ENCODE data around the gene LAMA2. TPM values are rescaled to one million over a fixed set of nuclear protein-coding genes. Genes with fewer than 3 reads are reported as not detected.
A peak's percentile ranks its signal among the peaks of the same experiment; 100 is the strongest.

Gene LAMA2
- total and polyA plus RNA-seq, 2 donors (not counting 1 experiment from before 2014, with no cell fraction given): 19.5 to 67.5 TPM

- Histone ChIP-seq H4K20me1 (ENCODE audit: control insufficient read depth, extremely low read depth, insufficient read depth, low read length) (no peaks in the 10 kb centered on the region), H3K9me3 (ENCODE audit: control insufficient read depth, insufficient read depth, low read depth, low read length) (no peaks in the 10 kb centered on the region), H3K79me2 (ENCODE audit: control insufficient read depth, insufficient read depth, low read length) (no peaks in the 10 kb centered on the region), H3K27me3 (ENCODE audit: control insufficient read depth, insufficient read depth, low read length) (no peaks in the 10 kb centered on the region), H3K27ac (ENCODE audit: insufficient read depth, low read length) (no peak overlapping the region), H3K4me3 (replicated peaks in 1 of 4; ENCODE audit: control extremely low read depth in 1 of 4, insufficient read depth in 1 of 4, low read depth in 3 of 4, low read length in 4 of 4) (no peak overlapping the region), H3K36me3 (ENCODE audit: control insufficient read depth, insufficient read depth, low read length) (no peaks in the 10 kb centered on the region), H2AFZ (ENCODE audit: low read length) (no peak overlapping the region), H3K4me1 (ENCODE audit: control insufficient read depth, extremely low read depth, insufficient read depth, low read length) (peaks cover 3% of the 10 kb centered on the region), H3K9ac (ENCODE audit: insufficient read depth, low read length) (no peak overlapping the region), H3K4me2 (ENCODE audit: extremely low read depth, insufficient read depth, low read length) (no peak overlapping the region)
- TF ChIP-seq CTCF (conservative IDR thresholded peaks at IDR 0.05 in 1 of 2, IDR thresholded peaks at IDR 0.05 in 1 of 2; ENCODE audit: low read depth in 1 of 2, low read length in 2 of 2) (no peak), EZH2 (IDR thresholded peaks at IDR 0.05; ENCODE audit: low read length, missing control alignments) (no peak)
- DNase-seq (ENCODE audit: low read depth in 2 of 2): no peak
These were observed 384.1 kb downstream of the LAMA2 start for GRCh38 chr6:129267028-129267427.

GRCh38 chr6:129269076-129269475 lies 386.1 kb downstream of the LAMA2 start:
- Histone ChIP-seq H3K27ac (ENCODE audit: insufficient read depth, low read length) (no peak overlapping the region), H3K36me3 (ENCODE audit: control insufficient read depth, insufficient read depth, low read length) (no peaks in the 10 kb centered on the region), H3K4me3 (replicated peaks in 1 of 4; ENCODE audit: control extremely low read depth in 1 of 4, insufficient read depth in 1 of 4, low read depth in 3 of 4, low read length in 4 of 4) (no peak overlapping the region), H3K4me2 (ENCODE audit: extremely low read depth, insufficient read depth, low read length) (no peak overlapping the region), H3K79me2 (ENCODE audit: control insufficient read depth, insufficient read depth, low read length) (no peaks in the 10 kb centered on the region), H3K27me3 (ENCODE audit: control insufficient read depth, insufficient read depth, low read length) (no peaks in the 10 kb centered on the region), H2AFZ (ENCODE audit: low read length) (no peak overlapping the region), H3K9me3 (ENCODE audit: control insufficient read depth, insufficient read depth, low read depth, low read length) (no peaks in the 10 kb centered on the region), H4K20me1 (ENCODE audit: control insufficient read depth, extremely low read depth, insufficient read depth, low read length) (no peaks in the 10 kb centered on the region), H3K4me1 (ENCODE audit: control insufficient read depth, extremely low read depth, insufficient read depth, low read length) (peaks cover 3% of the 10 kb centered on the region), H3K9ac (ENCODE audit: insufficient read depth, low read length) (no peak overlapping the region)
- peak in 1 of 2 donors; percentile 4 for DNase-seq (ENCODE audit: low read depth in 2 of 2)
- TF ChIP-seq CTCF (conservative IDR thresholded peaks at IDR 0.05 in 1 of 2, IDR thresholded peaks at IDR 0.05 in 1 of 2; ENCODE audit: low read depth in 1 of 2, low read length in 2 of 2) (no peak), EZH2 (IDR thresholded peaks at IDR 0.05; ENCODE audit: low read length, missing control alignments) (no peak)

GRCh38 chr6:129269891-129270290 lies 387.0 kb downstream of the LAMA2 start:
- Histone ChIP-seq H3K4me1 (ENCODE audit: control insufficient read depth, extremely low read depth, insufficient read depth, low read length) (no peaks in the 10 kb centered on the region), H3K9ac (ENCODE audit: insufficient read depth, low read length) (no peak overlapping the region), H3K4me3 (replicated peaks in 1 of 4; ENCODE audit: control extremely low read depth in 1 of 4, insufficient read depth in 1 of 4, low read depth in 3 of 4, low read length in 4 of 4) (no peak overlapping the region), H3K4me2 (ENCODE audit: extremely low read depth, insufficient read depth, low read length) (no peak overlapping the region), H3K36me3 (ENCODE audit: control insufficient read depth, insufficient read depth, low read length) (no peaks in the 10 kb centered on the region), H2AFZ (ENCODE audit: low read length) (no peak overlapping the region), H4K20me1 (ENCODE audit: control insufficient read depth, extremely low read depth, insufficient read depth, low read length) (no peaks in the 10 kb centered on the region), H3K9me3 (ENCODE audit: control insufficient read depth, insufficient read depth, low read depth, low read length) (no peaks in the 10 kb centered on the region), H3K27ac (ENCODE audit: insufficient read depth, low read length) (no peak overlapping the region), H3K79me2 (ENCODE audit: control insufficient read depth, insufficient read depth, low read length) (no peaks in the 10 kb centered on the region), H3K27me3 (ENCODE audit: control insufficient read depth, insufficient read depth, low read length) (no peaks in the 10 kb centered on the region)
- no peak for DNase-seq (ENCODE audit: low read depth in 2 of 2)
- TF ChIP-seq EZH2 (IDR thresholded peaks at IDR 0.05; ENCODE audit: low read length, missing control alignments): no peak

Data from fibroblast of lung (primary cell).